ENCODE measurements around the gene ERCC8.

ERCC8 gene

GRCh38 chr5:60830581-60831127 is 114.2 kb downstream of the ERCC8 start:
- no peak for DNase-seq

DNA sequence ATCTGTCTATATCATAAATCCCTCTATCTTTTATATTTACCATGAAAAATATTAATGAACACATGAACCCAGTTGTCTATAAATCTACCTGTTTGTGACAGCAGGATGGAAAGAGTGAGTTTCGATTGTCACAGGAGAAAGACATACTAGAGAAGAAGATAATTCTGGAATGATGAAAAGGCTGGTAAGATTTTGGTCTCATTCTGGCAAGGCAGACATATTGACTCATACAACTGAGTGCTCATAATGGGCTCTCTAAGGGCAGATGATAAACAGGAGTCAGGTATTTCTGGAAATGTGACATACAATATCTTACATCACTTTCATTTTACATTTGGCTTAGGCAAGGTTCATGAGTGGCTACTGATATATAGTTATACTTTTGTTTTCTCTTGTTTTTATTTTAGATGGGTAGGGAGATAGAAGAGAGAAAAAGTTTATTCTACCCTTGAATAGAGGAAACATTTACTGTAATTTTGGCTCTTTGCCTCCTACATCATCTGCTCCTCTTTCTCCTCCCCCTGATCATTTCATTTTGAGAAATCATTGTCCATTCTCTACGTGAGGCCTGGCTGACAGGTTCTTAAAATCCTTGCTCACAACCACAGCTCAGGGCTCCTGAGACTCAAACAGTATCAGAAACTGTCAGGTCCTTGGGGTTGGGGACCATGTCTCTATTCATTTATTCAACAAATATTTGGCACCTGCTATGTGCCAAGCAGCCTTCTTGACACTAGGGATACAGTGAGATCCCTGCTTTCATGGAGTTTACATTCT is 115.2 kb downstream of the ERCC8 start:
- no peak for DNase-seq

DNA sequence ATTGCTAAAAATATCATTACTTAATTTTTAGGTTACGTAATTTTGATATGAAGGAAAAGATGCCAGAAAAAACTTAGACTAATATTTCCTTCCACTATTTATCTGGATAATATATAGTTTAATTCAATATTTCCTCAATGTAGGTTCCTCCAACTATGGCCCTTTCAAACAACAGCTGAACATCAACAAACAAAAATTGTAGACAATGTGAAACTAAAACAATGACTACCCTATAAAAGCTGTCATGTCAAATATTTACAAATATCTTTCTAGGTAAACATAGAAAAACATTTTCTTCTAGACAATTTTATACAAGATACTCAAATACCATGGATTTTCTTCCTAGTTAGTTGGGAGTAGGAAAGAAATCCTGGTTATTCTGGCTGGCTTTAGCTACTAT is 117.7 kb downstream of the ERCC8 start:
- no peak for DNase-seq

GRCh38 chr5:60826653-60827052 is 118.2 kb downstream of the ERCC8 start:
- no peak for DNase-seq

All from NCI-H524 treated with DMSO at 0.1 percent for 48 hours (cell line).